ENCODE data around the gene UST.

UST gene

DNA sequence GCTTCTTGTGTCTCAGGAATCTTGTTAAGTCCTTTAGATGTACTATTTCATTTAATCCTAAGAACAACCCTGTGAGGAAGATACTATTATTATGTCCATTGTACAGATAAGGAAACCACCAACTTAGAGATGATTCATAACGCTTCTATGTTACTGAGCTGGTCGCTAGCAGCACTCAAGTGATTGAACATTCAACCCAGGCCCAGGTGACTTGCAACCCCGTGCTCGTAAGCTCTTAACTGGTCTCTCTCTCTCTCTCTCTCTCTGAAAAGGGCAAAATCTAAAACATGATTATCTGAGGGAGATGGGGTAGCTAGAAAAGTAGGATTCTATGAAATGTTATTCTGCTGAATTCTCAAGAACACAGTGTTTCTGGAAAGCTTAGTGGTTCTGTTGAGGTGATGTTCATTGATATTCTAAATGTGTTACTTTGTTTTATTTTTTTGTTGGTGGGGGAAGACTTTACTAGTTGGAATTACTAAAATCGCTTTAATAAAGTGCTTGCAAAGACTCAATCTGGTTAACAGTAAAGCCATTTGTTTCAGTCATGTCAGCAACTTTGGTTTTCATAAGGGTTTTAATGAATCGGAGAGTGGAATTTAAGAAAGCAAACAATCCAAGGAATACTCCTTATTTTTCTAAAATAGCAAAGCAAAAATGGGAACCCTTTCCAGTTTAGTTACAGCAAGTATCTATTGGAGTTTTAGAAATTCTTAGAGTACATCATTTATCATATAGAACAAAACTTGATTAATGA is 305.7 kb downstream of the UST start:
- DNase-seq (ENCODE audit: insufficient read length, low spot score): no peak
- peak; percentile 88 for FAIRE-seq

DNA sequence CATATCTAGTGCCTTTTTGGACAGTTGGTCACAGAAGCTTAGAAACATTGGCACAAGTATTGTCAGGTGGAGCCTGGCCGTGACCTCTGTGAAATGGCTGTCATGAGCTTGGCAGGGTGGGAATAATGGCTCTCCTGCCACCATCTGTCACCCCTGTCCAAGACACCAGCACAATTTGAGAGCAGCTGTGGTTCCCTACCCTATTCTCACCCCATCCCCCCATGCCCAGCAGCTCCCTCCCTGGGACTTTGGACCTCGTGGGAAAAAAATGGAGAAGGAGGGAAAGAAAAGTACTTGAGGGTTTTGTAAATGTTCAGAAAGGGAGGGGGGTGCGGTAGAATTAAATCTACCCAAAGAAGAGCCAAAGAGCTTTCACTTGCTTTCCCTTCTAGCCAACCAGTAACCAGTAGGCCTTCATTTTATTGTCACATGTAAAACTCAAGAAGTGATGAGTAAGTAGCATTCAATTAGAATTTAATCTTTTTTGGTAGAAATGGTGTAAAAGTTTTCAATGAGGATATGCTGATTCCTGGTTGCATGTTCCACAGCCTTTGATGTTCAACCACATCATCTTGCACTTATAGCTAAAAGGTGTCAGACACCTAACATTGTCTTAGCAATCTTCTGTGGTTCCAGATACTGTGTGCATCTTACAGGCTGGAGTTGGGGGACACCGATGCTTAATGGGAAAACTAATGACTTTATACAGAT is 307.2 kb downstream of the UST start:
- DNase-seq (ENCODE audit: insufficient read length, low spot score): no peak
- FAIRE-seq: peak; percentile 47

DNA sequence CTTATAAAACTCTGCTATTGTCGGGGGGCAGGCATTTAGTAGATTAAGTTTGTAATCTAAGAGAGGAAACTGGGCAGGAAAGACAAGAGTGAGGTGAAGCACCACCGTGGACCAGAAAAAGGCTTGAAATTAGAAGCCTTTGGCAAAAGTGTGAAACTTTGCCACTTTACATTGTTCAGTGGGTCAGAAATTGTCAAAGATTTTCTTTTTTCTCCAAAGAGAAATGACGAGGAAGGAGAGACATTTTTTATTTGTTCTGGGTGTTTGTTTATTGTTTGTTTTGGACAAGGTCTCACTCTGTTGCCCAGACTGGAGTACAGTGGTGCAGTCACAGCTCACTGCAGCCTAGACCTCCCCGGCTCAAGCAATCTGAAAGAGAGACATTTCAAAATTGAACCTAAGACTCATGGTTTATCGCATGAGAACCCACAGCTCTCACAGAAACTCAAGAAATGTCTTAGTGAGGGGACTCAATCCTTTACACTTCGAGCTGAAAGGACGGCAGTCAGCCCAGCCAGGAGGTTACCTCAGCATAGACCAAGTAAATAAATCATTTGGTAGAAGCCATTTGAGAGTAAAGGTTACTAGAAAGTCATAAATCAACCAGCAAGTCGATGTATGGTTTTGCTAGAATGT is 307.8 kb downstream of the UST start:
- peak; percentile 99 for FAIRE-seq

DNA sequence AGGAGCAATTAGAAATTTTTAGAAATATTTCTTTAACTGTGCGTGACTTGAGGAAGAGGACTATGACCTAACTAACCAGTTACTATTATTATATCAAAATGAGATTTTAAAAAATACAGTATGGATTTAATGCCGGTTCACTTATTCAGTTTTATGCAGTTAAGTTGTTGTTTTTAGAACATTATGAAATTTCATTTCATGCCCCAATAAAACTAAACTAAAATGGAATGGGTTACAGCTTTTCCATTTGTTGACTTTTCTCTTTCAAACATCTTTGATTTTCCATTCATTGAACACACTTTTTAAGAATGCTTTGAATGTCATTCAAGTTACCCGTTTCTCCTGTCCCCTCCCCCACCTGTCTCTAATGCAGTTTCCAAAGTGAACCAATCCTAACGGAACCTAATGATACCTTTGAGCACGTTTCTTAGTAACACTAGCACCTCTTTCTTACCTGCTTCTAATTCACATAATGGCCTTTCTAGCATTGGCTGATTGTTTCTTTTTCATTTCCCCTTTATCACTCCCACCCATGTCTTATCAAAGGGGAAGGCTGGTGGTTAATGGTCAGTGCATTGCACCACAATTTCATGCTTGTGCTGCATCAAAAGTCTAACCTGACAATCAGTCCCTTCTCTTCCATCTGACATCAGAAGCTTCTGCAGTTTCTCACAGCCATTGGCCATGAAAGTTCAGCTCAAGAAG is 308.5 kb downstream of the UST start:
- FAIRE-seq (peak; percentile 97), DNase-seq (ENCODE audit: insufficient read length, low spot score) (no peak)

More for the DNA sequence above, 307.8 kb downstream of the UST start:
- no peak for DNase-seq (ENCODE audit: insufficient read length, low spot score)

DNA sequence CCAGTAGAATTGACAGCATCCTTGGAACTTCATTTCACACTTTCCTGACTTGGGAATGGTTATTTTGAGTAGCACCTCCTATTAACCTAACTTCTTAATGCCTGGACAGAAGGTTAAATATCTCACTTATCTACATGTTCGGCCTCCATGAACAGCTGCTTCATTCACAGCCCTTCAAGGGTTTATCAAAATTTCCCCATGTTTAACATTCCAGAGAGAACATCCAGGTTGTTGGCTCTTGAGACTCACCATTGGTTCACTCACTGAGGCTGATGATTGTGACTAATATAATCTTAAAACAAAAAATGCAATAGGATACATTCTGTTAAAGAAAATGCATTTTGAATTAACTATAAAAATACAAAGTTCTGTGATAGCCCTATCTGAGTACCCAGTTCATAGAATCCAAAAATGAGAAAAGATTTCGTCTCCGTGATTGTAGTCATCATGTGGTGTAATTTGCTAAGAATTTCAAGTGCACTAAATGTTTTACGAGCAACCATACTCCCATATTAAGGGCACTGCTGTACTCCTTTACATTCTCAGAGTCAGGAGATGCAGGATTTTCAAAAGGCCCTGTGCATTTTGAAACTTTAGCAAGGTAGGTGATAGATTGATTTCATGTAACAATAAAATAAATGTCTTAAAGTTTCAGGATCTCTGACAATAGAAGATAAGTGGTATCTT is 310.1 kb downstream of the UST start:
- FAIRE-seq: no peak

DNA sequence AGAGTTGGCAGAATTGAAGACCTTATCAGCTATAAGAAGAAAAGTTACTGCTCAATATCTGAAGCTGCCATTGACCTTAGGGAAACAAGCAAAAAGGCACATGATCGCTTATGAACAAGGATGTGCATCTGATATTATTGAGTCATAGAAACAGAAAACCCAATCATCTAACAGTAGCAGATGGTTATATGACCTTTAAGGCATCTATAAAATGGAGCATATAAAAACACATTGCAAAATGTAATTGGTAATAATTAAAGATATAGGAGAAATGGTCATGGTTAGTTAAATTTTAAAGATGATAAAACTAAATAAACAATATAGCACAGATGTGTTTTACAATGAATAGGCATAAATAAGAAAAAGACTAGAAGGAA is 310.6 kb downstream of the UST start:
- FAIRE-seq: no peak
- DNase-seq (ENCODE audit: insufficient read length, low spot score): no peak

More for the DNA sequence above, 310.1 kb downstream of the UST start:
- no peak for DNase-seq (ENCODE audit: insufficient read length, low spot score)

DNA sequence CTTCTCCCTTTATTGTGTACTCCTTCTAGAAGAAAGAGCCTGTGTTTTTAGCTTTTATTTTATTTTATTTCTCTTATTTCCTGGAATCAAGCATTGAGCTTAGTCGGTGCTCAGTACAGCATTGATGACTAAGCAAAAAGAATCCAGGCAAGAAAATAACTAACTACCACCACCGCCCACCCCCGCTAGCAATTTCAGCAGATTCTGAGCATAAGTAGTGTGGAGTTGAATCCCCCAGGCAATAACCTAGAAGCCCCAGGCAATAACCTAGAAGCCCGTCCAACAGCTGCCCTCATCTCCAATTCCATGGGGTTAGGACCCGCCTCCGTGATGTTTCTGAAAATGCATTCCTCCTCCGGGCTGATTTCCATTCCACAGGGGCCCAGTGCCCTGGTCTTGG is 312.7 kb downstream of the UST start:
- no peak for DNase-seq (ENCODE audit: insufficient read length, low spot score)
- no peak for FAIRE-seq

DNA sequence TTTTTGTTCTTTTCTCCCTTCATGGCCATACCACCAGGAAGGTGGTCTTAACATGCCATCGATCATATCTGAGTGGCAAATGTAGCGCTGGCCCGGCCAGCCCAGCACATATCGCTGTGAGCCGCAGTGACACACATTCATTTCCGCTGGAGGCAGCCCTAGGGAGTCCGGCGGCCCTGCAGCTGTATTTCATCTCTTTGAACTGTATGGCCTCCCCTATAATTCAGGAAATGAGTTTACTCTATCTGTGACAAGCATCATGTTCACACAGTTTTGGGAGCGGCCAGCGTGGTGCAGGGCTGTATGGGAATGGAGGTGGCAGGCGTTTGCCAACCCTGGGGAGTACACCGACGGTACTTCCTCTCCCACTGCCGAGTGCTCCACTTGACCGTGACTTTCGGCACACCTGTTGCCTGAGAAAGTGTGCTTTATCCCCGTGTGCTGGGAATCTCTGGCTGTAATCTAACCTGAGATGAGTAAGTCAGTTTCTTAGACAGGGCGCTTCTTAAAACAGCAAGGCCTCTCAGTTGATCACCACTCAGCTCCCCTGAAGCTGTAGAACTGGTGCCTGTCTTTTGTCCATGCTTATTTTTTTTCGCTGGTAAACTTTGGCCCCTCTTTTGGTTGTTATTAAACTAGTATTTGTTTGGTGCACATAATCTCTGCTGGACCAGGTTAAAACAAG is 313.6 kb downstream of the UST start:
- DNase-seq (ENCODE audit: insufficient read length, low spot score): no peak

DNA sequence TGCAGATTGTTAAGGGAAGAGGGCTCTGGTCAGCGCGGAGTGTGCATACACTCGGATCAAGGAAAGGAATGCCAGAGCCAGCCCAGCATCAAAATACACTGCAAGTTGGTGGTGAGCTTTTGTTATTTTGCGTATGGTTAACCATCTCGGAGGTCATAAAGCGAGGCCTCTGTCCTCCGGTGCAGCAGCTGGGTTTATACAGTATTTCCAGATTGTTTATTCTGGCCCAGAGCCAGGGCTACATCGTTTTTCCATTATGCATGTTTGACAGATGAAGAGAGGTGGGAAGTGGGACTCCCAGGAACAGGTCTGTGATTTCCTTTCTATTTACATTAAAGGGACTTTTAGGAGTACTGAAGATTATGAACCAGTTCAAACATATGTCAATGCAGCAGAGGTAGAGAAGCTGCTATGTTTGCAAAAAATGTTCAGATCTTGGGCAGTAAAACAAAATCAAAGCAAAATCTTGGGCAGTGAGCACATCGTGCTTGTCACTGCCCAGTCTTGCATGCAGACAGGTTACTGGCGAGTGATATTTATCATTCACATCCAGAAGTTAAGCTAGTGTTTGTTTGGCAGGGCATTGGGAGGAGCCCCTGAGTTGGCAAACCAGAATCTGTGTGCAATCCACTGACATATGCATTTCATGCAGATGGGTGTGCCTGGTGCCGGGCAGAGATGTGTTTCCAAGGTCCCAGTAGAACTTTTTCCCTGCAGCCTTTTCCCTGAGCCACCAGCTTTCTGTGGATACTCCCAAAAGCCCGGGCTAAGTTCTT is 314.3 kb downstream of the UST start:
- DNase-seq (ENCODE audit: insufficient read length, low spot score) (no peak), FAIRE-seq (no peak)

More for the DNA sequence above, 313.6 kb downstream of the UST start:
- no peak for FAIRE-seq

DNA sequence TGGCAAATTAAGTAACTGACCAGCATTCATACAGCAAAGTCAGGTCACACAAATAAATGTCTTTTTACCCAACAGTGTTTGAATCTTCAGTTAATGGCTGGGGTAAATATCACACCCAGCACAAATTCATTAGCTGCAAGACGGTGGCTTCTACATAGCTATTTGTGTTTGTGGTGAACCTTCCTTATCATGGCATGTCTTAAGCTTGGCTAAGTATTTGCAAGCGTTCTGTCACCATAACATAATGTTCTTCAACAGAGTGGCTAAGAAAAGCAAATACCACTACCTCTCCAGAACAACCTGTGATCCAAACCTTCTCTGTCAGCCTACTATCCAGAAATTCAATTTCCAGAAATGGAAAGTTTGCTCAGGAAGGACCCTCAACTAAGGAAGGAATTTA is 315.1 kb downstream of the UST start:
- FAIRE-seq: no peak
- DNase-seq (ENCODE audit: insufficient read length, low spot score): no peak

DNA sequence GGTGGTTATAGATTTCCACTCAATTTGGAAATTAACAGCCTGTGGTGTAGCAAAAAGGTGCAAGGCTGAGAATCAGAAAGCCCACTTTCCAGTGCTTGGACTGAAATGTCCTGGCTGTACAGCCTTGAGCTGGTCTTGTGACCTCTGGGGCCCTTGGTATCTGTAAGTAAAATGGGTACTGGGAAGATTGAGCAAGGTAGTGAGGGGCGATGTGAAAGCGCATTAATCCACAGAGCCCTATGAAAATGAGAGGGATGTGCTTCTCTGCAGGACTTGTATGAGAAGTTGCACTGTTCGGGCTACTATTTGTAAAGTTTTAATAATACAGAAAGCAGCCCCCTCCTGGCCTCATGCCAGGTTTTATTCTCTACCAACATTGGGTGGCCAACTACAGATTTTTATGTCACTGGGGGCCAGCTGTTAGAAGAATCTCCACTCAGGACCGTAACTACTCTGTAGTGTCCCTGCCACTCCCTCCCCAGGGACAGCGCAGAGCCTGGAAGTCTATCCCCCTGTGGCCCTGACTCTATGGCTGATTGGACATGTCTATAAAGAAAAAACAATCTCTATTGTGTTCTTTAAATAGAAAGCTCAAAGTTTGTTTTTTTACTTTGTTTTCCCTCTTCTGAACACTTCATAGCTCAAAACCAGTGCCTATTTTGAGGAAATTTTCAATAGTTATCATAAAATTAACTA is 316.0 kb downstream of the UST start:
- FAIRE-seq (no peak), DNase-seq (ENCODE audit: insufficient read length, low spot score) (no peak)

DNA sequence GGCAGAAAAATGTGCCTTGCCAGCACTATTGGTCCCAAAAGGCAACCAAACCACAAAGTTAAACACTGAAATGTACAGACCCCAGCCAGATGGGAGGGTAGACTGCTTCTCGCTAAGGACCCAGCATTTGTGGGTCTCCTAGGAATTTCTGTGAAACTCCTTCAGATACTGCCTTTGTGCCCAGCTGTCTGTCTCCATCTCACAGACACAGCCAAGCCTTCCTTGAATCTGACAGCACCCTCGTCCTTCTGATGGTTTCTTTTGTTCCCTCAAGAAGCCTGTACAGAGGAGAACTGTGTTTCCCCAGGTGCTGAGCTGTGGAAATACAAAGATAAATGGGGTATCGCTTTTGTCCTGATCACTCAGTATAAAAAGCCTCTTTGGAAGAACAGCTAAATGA is 316.6 kb downstream of the UST start:
- FAIRE-seq: peak; percentile 4
- no peak for DNase-seq (ENCODE audit: insufficient read length, low spot score)

DNA sequence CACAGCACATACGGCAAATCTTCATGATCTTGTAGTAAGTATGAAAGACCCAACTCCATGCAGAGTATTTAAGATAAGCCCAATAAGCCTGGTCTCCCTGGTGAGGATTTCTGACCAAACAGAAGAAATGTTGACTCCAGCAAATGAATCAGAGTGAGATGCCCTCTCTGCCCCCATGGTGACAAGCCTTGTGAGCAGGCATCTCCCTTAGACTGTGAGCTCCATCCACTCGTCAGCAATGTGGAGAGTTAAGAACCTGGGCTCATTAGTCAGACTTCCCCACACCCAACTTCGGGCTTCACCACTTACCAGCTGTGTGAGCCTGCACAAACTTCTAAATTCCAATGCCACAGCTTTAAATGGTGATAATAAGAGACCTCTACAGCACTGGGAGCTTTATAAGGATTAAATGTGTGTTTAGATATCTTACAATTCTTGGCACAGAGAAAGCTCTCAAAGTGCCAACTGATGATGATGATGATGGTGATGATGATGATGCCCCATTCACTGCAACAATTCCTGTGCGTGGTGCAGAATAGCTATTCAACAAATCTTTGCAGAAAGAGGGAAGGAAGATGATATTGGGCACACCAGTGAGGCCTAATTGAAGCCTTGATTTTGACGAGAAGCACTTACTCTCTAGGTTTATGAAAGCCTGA is 317.3 kb downstream of the UST start:
- FAIRE-seq: no peak
- no peak for DNase-seq (ENCODE audit: insufficient read length, low spot score)

DNA sequence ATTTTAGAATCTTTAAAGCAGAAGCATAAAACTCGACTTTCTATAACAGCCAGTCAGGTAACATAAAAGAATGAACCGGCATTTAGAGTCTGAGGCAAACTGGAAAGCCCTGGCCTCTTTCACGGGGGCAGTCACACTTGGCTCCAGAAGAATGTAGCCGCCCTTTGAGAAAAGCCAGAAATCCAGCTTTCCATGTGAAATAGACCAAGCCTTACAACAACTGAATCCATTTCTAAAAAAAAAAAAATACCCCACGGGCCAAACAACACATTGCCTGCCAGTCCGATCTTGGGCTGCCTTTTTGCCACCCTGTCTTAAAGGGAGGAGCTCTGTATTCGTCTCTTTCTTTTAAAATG is 317.8 kb downstream of the UST start:
- FAIRE-seq (no peak), DNase-seq (ENCODE audit: insufficient read length, low spot score) (no peak)

DNA sequence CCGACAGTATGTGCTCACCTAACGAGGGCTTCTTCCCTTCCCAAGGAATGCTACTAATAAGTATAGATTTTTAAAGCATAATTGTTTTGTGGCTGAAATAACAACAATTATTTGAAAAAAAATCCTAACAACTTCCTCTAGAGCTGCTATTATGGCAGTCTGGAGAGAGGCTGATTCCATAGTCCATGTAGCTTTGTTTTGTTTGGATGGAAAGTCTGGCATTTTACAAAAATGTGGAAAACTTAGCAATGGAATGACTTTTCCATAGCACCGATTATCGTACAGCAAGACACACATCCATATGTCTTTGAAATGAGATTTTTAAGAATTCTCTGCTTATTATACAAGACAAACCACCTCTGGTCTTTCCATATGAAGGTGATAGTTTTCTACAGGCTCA is 318.3 kb downstream of the UST start:
- no peak for FAIRE-seq
- no peak for DNase-seq (ENCODE audit: insufficient read length, low spot score)

DNA sequence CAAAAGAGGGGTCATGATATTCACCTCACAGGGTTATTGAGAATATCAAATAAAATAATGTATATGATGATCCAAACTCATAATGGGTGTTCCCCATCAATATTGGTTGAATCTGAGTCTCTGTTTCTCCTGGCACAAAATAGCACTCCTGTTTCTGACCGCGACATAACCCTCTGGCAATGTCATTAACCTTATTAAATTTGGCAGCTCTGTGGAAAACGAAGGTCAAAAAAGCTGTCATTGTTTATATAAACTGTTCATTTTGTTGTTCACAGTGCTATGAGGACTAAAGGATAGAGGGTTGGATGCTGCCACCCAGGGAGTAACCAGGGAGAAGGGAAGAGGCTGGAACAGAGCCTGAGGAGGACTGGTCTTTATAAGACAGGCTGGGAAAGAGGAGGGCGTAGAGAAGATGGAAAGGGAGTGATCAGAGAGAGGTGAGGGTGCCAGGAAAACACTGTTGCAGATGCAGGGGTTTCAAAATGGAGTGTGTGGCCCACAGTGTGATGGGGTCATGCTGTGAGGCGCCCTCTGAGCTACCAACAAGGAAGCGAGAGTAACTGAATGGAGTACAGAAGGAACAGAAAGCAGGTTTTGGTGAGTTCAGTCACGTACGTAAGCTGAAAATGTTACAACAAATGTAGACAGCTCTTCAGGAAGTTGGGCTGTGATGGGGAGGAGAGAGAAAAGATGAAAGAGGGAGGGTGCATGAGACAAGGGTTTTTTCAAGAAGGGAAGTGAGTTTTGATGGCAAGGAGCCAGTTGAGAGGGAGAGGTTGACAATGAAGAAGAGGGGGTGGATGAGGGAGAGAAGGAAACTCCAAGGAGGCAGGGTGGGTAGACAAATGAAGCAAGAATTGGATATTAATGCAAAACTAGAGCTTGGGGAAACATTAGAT is 319.1 kb downstream of the UST start:
- FAIRE-seq (peak; percentile 93), DNase-seq (ENCODE audit: insufficient read length, low spot score) (peak; percentile 36)

DNA sequence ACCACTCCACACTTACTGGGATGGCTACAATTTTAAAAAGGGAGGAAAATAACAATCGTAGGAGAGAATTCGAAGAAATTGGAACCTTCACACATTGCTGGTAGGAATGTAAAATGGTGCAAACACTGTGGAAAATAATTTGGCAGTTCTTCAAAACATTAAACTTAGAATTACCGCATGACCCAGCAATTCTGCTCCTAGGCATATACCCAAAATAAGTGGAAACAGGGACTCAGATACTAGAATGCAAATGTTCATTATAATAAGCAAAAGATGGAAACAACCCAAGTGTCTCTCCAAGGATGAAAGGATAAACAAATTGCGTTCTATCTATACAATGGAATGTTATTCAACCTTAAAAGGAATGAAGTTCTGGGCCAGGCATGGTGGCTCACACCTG is 325.2 kb downstream of the UST start:
- no peak for DNase-seq (ENCODE audit: insufficient read length, low spot score)
- FAIRE-seq: no peak
